GM19239 (cell line): ENCODE results near the gene PDZK1IP1.
"Not testable (repeated sequence)": the region's sequence is repeated elsewhere in the genome, so short reads cannot be mapped to it uniquely, and the experiment has no call there.

Source experiments
- DNase-seq: peaks from one replicate; pipeline ENCODE4 v3.0.0; 2011; ENCODE audit warnings: low spot score; ENCODE audit not compliant: insufficient read length
- FAIRE-seq: peaks from 2 replicates; lab custom pipeline; 2011; peaks lifted over from hg19 to GRCh38; lab: Jason Lieb, UNC

The PDZK1IP1 gene

GRCh38 chr1:47147047-47147785 is 42.6 kb downstream of the PDZK1IP1 start:
- no peak for DNase-seq
- no peak for FAIRE-seq

GRCh38 chr1:47146495-47146894 is 43.3 kb downstream of the PDZK1IP1 start:
- FAIRE-seq = not testable (repeated sequence)

GRCh38 chr1:47143654-47144053 is 46.2 kb downstream of the PDZK1IP1 start:
- not testable (repeated sequence) for FAIRE-seq, DNase-seq

More at GRCh38 chr1:47146495-47146894, 43.3 kb downstream of the PDZK1IP1 start:
- DNase-seq = not testable (repeated sequence)

GRCh38 chr1:47140358-47140757 is 49.5 kb downstream of the PDZK1IP1 start:
- not testable (repeated sequence) for DNase-seq, FAIRE-seq

GRCh38 chr1:47137925-47138615 is 51.8 kb downstream of the PDZK1IP1 start:
- FAIRE-seq (no peak), DNase-seq (no peak)

GRCh38 chr1:47137198-47137597 is 52.6 kb downstream of the PDZK1IP1 start, which contains the start of gene CYP4A22:
TSS of gene CYP4A22 (plus strand) at chr1:47137441. CDS start at chr1:47137486, 45 bp downstream.
- DNase-seq (no peak), FAIRE-seq (no peak)
